ENCODE data around the gene UGT1A9.
"Not testable (repeated sequence)": the region's sequence is repeated elsewhere in the genome, so short reads cannot be mapped to it uniquely, and the experiment has no call there.

Gene UGT1A9

GRCh38 chr2:233700028-233700635, 28.4 kb downstream of the UGT1A9 start:
- H3K27ac ChIP-seq (ENCODE audit: low read depth, low read length): no peak overlapping the region
- H3K9me3 ChIP-seq (ENCODE audit: insufficient read depth, low read length): no peaks in the 10 kb centered on the region

GRCh38 chr2:233700842-233701241, 29.1 kb downstream of the UGT1A9 start:
- H3F3A ChIP-seq (ENCODE audit: insufficient read depth); H3K27ac ChIP-seq (ENCODE audit: low read depth, low read length); H3K9me2 ChIP-seq (replicated peaks; ENCODE audit: insufficient read depth, low read length); H3K9me3 ChIP-seq (ENCODE audit: insufficient read depth, low read length); H3K4me3 ChIP-seq (ENCODE audit: insufficient read depth, low read length, poor library complexity, severe bottlenecking); H4K20me1 ChIP-seq (ENCODE audit: low read depth, low read length); H3K27me3 ChIP-seq (ENCODE audit: low read length); H3K36me3 ChIP-seq (ENCODE audit: low read length); H3K9ac ChIP-seq (ENCODE audit: low read length); H3K79me2 ChIP-seq (ENCODE audit: insufficient read depth, low read length); H3K4me2 ChIP-seq (ENCODE audit: low read depth, low read length, poor library complexity, severe bottlenecking); H2AFZ ChIP-seq (ENCODE audit: low read depth, low read length, severe bottlenecking): not testable (repeated sequence)

More at GRCh38 chr2:233700028-233700635, 28.4 kb downstream of the UGT1A9 start:
- H3K9me2 ChIP-seq (replicated peaks; ENCODE audit: insufficient read depth, low read length): no peaks in the 10 kb centered on the region
- H4K20me1 ChIP-seq (ENCODE audit: low read depth, low read length): no peaks in the 10 kb centered on the region
- no peak overlapping the region for H3K4me2 ChIP-seq (ENCODE audit: low read depth, low read length, poor library complexity, severe bottlenecking)
- no peak overlapping the region for H3K4me3 ChIP-seq (ENCODE audit: insufficient read depth, low read length, poor library complexity, severe bottlenecking)
- H3K9ac ChIP-seq (ENCODE audit: low read length): no peak overlapping the region
- H3K27me3 ChIP-seq (ENCODE audit: low read length): no peaks in the 10 kb centered on the region
- no peaks in the 10 kb centered on the region for H3K36me3 ChIP-seq (ENCODE audit: low read length)
- no peaks in the 10 kb centered on the region for H3F3A ChIP-seq (ENCODE audit: insufficient read depth)
- H3K79me2 ChIP-seq (ENCODE audit: insufficient read depth, low read length): no peaks in the 10 kb centered on the region
- H2AFZ ChIP-seq (ENCODE audit: low read depth, low read length, severe bottlenecking): no peak overlapping the region
- TF ChIP-seq EZH2phosphoT487 (conservative IDR thresholded peaks at IDR 0.05; ENCODE audit: low read length): no peak
- TF ChIP-seq CTCF (IDR thresholded peaks at IDR 0.05; ENCODE audit: insufficient read depth, low read length, poor library complexity, severe bottlenecking): no peak

- no peaks in the 10 kb centered on the region for H3F3A ChIP-seq (ENCODE audit: insufficient read depth)
- no peak for TF ChIP-seq CTCF (IDR thresholded peaks at IDR 0.05; ENCODE audit: insufficient read depth, low read length, poor library complexity, severe bottlenecking)
- no peak for TF ChIP-seq EZH2phosphoT487 (conservative IDR thresholded peaks at IDR 0.05; ENCODE audit: low read length)
Measured at GRCh38 chr2:233702238-233702637, 30.5 kb downstream of the UGT1A9 start.

GRCh38 chr2:233705911-233706506, 34.3 kb downstream of the UGT1A9 start:
- Histone ChIP-seq H3K79me2 (ENCODE audit: insufficient read depth, low read length) (no peaks in the 10 kb centered on the region), H4K20me1 (ENCODE audit: low read depth, low read length) (no peaks in the 10 kb centered on the region), H3K4me2 (ENCODE audit: low read depth, low read length, poor library complexity, severe bottlenecking) (no peak overlapping the region), H3F3A (ENCODE audit: insufficient read depth) (no peaks in the 10 kb centered on the region), H3K4me3 (ENCODE audit: insufficient read depth, low read length, poor library complexity, severe bottlenecking) (no peak overlapping the region), H3K36me3 (ENCODE audit: low read length) (no peaks in the 10 kb centered on the region), H3K9ac (ENCODE audit: low read length) (no peak overlapping the region), H3K9me3 (ENCODE audit: insufficient read depth, low read length) (no peaks in the 10 kb centered on the region), H3K9me2 (replicated peaks; ENCODE audit: insufficient read depth, low read length) (no peaks in the 10 kb centered on the region), H2AFZ (ENCODE audit: low read depth, low read length, severe bottlenecking) (no peak overlapping the region), H3K27ac (ENCODE audit: low read depth, low read length) (no peak overlapping the region), H3K27me3 (ENCODE audit: low read length) (no peaks in the 10 kb centered on the region)
- TF ChIP-seq EZH2phosphoT487 (conservative IDR thresholded peaks at IDR 0.05; ENCODE audit: low read length): no peak
- no peak for TF ChIP-seq CTCF (IDR thresholded peaks at IDR 0.05; ENCODE audit: insufficient read depth, low read length, poor library complexity, severe bottlenecking)

More at GRCh38 chr2:233702238-233702637, 30.5 kb downstream of the UGT1A9 start:
- Histone ChIP-seq H3K36me3 (ENCODE audit: low read length) (no peaks in the 10 kb centered on the region), H3K4me3 (ENCODE audit: insufficient read depth, low read length, poor library complexity, severe bottlenecking) (no peak overlapping the region), H3K9me3 (ENCODE audit: insufficient read depth, low read length) (no peaks in the 10 kb centered on the region), H3K9me2 (replicated peaks; ENCODE audit: insufficient read depth, low read length) (no peaks in the 10 kb centered on the region), H3K9ac (ENCODE audit: low read length) (no peak overlapping the region), H3K27ac (ENCODE audit: low read depth, low read length) (no peak overlapping the region), H3K4me2 (ENCODE audit: low read depth, low read length, poor library complexity, severe bottlenecking) (no peak overlapping the region), H3K27me3 (ENCODE audit: low read length) (no peaks in the 10 kb centered on the region), H4K20me1 (ENCODE audit: low read depth, low read length) (no peaks in the 10 kb centered on the region), H3K79me2 (ENCODE audit: insufficient read depth, low read length) (no peaks in the 10 kb centered on the region), H2AFZ (ENCODE audit: low read depth, low read length, severe bottlenecking) (no peak overlapping the region)

Data from SU-DHL-6 (cell line).